HG03045 (cell line): Measurements from ENCODE around the gene MED6.

Experiments
- ATAC-seq: cut with Tn5 transposase; IDR thresholded peaks from one replicate; pipeline ENCODE4 v1.9.1; 2021; ENCODE audit warnings: mild to moderate bottlenecking, moderate library complexity; ENCODE audit not compliant: unreplicated experiment

MED6 gene

GRCh38 chr14:70601162-70601561 lies 707 bp upstream of the MED6 start:
- no peak for ATAC-seq

- no peak for ATAC-seq
Measured at GRCh38 chr14:70599345-70599744, 1.1 kb downstream of the MED6 start.

DNA sequence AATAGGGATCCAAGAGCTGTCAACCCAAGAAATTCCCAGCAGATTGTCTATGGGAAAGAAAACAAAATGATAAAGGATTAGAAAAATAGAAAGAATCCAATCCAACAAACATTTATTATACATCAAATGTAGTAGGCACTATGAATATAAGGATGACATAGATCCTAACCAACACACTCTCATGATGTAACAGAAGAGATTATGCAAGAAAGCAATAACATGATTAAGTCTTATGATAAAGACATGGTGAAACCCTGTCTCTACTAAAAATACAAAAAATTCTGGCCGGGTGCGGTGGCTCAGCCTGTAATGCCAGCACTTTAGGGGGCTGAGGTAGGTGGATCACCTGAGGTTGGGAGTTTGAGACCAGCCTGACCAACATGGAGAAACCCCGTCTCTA lies 2.7 kb downstream of the MED6 start:
- no peak for ATAC-seq

- ATAC-seq, result no peak
Measured at GRCh38 chr14:70595443-70596185, 4.8 kb downstream of the MED6 start.

GRCh38 chr14:70594461-70594860 lies 6.0 kb downstream of the MED6 start:
- ATAC-seq, result no peak

DNA sequence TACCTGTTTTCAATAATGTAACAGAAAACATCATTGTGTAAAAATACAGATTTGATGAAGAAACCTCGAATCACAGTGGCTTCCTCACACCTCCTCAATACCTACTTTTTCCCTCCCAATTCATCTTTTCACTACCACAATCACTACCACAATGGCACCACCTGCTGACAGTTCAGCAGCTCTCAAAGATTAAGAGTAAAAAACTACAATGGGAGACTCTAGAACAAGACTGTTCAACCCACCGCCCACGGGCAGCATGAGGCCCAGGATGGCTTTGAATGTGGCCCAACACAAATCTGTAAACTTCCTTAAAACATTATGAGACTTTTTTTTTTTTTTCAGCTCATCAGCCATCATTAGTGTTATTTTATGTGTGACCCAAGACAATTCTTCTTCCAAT lies 15.2 kb downstream of the MED6 start:
- ATAC-seq, result no peak

GRCh38 chr14:70576891-70577290 lies 23.6 kb downstream of the MED6 start:
- no peak for ATAC-seq

DNA sequence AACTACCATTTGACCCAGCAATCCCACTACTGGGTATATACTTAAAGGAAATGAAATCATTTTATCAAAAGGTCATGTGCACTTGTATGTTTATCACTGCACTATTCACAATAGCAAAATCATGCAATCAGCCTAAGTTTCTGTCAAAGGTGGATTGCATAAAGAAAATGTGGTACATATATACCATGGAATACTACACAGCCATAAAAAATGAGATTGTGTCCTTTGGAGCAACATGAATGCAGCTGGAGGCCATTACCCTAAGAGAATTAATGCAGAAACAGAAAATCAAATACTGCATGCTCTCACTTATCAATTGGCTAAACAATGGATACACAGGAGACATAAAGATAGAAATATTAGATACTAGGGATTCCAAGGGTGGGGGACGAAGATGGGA lies 27.4 kb downstream of the MED6 start:
- ATAC-seq, result no peak

GRCh38 chr14:70571139-70571538 lies 29.3 kb downstream of the MED6 start:
- no peak for ATAC-seq

GRCh38 chr14:70567791-70568190 lies 32.7 kb downstream of the MED6 start:
- no peak for ATAC-seq

DNA sequence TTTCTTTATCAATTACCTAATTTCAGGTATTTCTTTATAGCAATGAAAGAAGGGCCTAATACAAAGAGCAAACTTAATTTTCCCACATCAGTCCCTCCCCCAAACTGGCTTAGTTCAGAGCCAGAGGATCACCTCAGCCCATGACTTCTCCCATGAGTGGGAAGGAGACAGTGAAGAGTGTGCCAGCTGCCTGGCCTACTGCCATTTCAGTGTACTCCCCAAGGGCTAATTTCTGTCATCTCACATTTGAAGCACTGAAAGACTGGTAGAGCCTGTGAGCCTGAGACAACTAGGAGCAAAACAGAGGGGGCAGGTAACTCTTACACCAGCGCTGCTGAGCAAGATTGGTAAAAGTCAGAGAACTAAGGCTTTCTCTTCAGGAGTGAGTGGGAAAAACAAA lies 36.6 kb downstream of the MED6 start:
- ATAC-seq, result no peak

DNA sequence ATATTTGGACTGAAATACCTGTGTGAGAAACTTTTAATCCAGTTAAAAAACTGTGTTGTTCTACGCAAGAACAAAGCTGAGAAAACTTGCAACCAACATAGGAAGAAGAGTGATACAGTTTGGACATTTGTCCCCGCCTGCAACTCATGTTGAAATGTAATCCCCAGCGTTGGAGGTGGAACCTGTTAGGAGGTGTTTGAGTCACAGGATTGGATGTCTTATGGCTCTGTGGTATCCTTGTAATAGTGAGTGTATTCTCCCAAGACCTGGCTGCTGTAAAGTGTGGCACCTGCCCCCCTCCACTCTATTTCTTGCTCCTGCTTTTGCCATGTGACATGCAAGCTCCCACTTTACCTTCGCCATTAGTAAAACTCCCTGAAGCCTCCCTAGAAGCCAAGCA lies 37.0 kb downstream of the MED6 start:
- ATAC-seq, result no peak

- ATAC-seq, result no peak
Measured at GRCh38 chr14:70558356-70558755, 42.1 kb downstream of the MED6 start.

DNA sequence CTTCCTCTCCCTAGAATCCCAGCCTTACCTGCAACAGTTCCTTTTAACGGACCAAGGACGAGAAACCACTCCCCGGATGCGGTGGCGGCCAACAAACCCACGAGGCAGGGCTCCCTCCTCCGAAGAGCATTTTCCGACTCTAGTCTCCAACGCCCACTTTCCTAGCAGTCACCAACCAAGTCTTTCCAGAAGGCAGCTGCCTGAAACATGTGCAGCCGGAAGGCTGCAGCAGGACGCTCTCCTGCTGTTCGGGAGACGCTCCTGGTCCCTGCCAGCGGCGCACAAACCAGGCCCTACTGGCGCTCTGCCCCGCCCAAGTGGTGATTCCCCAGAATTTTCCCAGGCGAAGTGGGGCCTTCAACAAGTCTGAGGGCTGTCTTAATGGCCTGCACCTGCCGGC lies 44.6 kb downstream of the MED6 start:
- ATAC-seq, result no peak

- ATAC-seq, result no peak
Measured at GRCh38 chr14:70538087-70538486, 62.4 kb downstream of the MED6 start.

GRCh38 chr14:70536830-70537229 lies 63.6 kb downstream of the MED6 start:
- ATAC-seq, result no peak

DNA sequence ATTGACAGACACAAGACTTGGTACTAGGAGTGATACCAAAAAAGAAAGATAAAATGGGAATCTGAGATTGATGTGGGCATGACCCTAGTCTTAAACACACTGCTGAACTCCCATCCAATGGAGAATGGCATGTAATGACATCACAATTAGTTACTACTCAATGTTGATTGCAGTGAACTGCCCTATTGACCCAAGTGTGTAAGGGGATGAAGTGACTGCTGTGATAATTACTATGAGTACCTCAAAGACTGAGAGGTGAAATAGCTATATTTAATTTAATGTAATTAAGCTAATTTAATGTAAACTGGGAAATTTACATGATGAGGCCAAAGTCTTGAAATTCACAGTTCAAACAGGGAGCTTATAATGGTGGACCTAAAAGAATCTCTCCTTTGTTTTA lies 65.6 kb downstream of the MED6 start, which contains the start of gene ADAM20:
ADAM20 (minus strand) TSS at position 101 of the 400 bp plus-strand sequence. CDS start 10,247 bp downstream, outside the sequence.
- no peak for ATAC-seq
